Kidney glomerular epithelial cell (primary cell): Measurements from ENCODE around the gene PLXDC2.
"Not testable (repeated sequence)": the region's sequence is repeated elsewhere in the genome, so short reads cannot be mapped to it uniquely, and the experiment has no call there.

Experiments
- DNase-seq: peaks from one replicate; lab custom pipeline; 2025; lab: John Stamatoyannopoulos, UW

The PLXDC2 gene

DNA sequence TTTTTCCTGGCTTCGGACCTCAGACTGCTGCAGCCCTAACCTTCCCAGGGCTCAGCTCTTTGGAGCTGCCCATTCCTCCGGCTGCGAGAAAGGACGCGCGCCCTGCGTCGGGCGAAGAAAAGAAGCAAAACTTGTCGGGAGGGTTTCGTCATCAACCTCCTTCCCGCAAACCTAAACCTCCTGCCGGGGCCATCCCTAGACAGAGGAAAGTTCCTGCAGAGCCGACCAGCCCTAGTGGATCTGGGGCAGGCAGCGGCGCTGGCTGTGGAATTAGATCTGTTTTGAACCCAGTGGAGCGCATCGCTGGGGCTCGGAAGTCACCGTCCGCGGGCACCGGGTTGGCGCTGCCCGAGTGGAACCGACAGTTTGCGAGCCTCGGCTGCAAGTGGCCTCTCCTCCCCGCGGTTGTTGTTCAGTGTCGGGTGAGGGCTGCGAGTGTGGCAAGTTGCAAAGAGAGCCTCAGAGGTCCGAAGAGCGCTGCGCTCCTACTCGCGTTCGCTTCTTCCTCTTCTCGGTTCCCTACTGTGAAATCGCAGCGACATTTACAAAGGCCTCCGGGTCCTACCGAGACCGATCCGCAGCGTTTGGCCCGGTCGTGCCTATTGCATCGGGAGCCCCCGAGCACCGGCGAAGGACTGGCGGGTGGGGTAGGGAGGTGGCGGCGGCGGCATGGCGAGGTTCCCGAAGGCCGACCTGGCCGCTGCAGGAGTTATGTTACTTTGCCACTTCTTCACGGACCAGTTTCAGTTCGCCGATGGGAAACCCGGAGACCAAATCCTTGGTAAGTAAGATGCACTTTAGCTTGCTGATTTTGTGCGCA lies at the start of gene PLXDC2:
Gene PLXDC2, plus strand, starts transcription at position 22 of the 820 bp plus-strand sequence.
- peak; percentile 55 for DNase-seq

DNA sequence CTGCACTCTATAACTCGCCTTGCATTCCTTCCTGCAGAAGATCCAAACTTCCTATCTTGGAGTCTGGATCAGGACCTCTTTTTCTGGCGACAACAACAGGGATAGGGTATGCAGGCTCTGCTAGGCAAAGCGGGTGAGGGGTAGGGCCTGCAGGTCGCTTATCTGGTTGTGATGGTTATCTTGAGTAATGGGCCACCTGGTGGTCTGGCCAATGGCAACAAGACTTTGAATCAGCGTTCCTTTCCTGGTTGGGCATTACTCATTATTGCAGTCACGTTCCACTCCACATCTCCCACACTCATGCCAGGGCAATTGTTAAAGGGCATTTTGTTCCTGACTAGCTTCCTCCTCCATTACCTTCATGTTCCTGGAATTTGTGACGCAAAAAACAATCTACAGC lies 48.4 kb upstream of the PLXDC2 start:
- peak; percentile 3 for DNase-seq

DNA sequence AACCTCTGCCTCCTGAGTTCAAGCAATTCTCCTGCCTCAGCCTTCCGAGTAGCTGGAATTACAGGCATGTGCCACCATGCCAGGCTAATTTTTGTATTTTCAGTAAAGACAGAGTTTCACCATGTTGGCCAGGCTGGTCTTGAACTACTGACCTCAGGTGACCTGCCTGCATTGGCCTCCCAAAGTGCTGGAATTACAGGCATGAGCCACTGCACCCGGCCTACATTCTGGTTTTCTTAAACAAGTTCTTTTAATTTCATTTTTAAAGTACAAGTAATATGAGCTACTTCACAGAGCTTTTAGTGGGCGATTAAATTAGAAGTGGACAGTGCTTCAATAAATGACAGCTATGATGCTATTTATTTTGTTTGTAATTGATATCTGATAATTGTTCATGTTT lies 46.4 kb upstream of the PLXDC2 start:
- not testable (repeated sequence) for DNase-seq

DNA sequence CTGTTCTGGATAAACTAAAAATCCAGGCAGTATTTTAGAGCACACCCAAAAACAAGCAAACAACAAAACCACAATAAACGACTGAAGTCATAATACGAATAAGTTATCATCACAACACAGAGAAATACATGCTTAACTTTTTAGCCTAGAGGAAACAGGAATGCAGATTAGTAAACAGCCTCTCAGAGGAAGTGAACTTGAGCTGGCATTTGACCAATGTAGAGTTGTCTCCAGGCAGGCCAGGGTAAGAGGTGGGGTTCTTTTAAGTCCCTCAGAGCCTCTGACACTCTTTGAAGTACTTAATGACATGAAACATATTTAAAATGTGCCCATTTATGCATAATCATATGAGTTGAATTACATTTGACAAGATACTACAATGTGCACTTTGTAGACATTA lies 43.3 kb upstream of the PLXDC2 start:
- DNase-seq = no peak

DNA sequence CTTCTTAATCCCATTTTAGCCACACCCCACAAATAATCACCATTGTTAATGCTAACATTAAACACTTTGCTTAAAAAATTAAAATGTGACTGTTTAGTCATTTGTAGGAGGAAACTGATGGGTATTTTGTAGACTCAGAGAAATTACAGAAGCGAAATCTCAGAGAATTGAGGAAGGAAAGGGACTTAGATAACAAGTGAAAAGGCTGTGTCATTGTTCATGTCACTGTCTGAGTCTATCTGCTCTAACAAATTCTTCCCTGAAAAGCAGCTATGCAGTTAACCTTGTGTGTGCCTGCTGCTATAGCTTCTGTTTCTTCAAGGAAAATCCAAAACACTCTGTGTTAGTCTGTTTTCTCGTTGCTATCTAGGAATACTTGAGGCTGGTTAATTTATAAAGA lies 40.9 kb upstream of the PLXDC2 start:
- DNase-seq = no peak

DNA sequence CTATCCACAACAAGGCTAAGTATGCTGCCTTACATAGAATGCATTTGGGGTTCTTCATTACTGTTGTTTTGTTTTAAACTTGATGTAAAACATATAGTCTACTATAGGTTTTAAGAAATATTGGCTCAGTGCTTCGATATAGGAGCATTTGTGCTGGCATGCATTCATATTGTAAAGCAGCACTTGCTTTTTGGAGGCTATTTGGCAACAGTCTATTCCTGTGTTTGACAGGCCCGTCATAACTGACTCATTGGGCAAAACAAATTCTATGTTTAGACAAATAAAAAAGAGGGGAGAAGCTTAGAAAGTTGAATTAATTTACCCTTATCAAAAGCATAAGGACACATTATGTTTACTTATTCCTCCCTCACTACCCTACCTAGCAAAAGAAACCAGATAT lies 38.4 kb upstream of the PLXDC2 start:
- DNase-seq = no peak

DNA sequence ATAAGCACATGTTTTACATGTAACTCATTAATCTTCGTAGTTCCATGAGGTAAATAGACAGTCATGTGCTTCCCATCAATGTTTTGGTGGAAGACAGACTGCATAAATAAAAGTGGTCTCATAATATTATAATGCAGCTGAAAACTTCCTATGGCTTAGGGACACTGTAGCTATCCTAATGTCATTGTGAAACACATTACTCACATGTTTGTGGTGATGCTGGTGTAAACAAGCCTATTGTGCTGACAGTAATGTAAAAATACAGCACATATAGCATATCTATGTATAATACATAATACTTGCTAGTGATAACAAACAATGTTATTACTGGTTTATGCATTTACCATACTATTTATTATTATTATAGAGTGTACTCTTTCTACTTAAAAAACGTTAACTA lies 37.2 kb upstream of the PLXDC2 start:
- no peak for DNase-seq

DNA sequence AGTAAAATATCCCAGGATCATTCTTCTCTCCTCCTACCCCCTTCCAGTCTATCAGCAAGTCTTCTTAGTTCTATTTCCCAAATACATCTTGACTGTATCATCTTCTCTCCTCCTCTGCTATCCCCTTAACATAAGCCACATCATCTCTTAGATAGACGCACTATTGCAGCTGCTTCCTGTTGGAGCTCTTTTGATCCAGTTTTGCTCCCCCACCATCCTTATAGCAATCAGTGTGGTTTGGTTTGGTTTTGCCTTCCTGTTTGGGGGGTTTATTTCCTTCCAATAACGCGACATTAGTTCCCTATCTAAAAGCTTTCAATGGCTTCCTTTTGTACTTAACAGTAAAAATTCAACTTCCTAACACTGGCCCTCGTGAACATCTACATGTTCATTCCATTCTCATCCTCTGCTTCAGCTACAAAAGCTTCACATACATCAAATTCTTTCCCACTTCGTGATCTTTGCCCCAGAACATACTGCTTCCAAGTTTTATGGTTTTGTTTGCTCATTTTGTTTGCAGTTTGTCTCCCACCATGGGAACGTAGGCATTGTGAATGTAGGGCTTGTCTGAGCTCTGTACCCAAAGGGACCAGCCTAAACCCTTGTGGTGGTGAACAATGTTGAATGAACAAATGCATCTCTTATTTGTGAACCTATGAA lies 33.7 kb upstream of the PLXDC2 start:
- no peak for DNase-seq

DNA sequence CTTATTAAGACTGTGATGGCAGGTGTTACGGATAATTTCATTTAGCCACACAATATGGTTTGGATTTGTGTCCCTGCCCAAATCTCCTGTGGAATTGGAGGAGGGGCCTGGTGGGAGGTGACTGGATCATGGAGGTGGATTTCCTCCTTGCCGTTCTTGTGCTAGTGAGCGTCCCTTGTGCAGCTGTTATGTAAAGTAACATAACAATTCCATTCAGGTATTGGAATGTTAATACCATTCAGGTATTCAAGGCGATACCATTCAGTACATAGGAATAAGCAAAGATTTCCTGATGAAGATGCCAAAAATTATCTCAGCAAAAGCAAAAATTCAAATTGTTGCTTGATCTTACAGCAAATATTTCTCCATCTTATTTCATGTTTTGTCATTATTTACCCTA lies 32.5 kb upstream of the PLXDC2 start:
- DNase-seq = no peak

DNA sequence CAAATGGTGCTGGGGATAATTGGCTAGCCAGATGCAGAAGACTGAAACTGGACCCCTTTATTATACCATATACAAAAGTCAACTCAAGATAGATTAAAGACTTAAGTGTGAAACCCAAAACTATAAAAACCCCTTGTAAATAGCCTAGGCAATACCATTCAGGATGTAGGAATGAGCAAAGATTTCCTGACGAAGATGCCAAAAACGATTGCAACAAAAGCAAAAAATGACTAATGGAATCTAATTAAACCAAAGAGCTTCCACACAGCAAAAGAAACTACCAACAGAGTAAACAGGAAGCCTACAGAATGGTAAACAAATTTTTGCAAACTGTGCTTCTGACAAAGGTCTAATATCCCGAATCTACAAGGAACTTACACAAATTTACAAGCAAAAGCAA lies 30.9 kb upstream of the PLXDC2 start:
- no peak for DNase-seq

DNA sequence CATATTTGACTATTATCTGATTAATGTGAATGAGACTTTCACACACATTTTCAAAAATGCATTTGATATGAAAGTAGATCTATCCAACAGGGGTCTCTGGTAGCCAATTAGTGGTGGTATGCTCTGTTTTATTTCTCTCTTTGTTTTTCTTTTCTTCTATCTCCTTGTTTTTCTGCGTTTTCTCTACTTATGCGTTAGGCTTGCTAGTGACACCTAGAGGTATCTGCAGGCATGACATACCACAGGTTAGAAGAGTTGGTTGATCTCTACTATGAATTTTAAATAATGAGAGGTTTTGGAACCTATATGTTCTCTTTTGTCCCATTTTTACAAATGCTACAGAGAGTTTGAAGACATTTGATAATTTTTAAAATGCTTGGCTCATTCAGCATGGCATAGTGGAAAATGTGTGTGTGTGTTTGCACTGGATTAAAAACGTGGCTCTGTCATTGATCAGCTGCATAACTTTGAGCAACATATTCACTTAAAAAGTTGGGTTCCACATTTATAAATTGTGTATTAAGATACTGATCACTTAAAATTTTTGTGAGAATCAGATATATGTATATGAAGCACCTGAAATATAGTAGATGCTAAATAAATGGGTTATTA lies 28.1 kb upstream of the PLXDC2 start:
- peak; percentile 45 for DNase-seq

DNA sequence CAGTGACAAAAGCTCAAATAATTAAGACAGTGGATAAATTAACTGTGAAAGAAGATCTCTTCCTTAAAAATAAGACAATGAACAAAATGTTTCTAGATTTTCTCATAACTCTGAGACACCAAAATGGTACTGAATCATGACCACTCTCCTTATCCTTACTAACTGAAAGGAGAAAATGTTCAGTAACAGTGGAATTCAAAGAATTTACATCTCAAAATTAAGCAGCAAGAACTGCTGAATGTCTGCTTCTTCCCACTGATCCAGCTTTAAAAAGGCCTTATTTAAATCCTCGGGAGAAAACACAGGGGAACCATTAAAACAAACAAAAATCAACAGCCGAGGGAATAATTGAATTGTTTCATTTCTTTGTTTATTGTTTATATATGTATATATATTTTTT lies 27.3 kb upstream of the PLXDC2 start:
- no peak for DNase-seq

DNA sequence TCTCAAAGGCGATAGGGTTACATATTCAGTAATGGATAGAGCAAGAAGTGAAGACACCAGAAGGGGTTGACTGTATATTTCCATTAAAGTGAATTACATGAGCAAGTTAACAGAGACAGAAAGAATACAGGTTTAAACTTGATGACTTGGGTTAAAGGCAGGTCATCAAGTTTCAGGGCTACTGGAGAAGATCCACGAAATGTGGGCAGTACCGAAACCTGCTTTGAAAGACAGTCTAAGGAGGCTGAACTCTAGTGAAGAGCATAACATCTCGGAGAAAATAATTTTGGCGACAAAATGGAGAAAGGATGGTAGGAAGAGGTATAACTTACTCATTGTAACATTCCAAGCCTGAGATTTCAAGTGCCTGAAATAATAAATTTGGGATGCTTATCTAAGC lies 26.6 kb upstream of the PLXDC2 start:
- no peak for DNase-seq

DNA sequence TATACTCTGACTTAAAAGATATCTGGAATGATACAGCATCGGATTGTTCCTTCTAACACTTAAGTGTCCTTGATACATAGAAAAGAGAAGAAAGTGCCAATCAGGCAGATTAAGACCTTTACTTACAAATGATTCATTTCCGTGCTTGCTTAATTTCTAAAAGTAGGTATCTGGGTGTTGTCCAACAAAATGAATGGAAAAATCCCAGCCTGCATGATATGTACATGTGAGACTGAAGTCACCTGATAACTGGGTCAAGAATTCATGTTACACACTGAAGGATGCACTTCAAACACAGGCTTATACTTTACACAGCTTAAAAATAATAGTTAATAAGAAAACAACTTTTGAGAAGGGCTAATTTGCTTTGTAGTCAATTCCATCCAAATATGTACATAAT lies 25.2 kb upstream of the PLXDC2 start:
- DNase-seq = no peak

DNA sequence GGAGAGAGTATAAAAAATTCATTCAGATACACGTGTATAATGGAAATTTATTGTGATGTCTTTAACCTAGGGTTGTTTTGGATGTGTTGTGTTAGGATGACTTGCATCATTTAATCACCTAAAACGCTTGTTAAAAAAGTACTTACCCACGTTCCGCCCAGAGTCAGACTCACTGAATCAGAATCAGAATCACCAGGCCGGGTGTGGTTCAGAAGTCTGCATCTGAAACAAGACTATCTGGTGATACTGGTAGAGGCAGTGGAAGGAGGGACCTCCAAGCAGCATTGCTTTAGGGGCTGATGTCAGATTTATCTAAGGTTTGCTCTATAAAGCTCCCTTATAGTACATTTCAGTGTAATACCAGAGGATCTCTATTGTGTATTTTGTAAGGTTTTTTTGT lies 20.5 kb upstream of the PLXDC2 start:
- no peak for DNase-seq

DNA sequence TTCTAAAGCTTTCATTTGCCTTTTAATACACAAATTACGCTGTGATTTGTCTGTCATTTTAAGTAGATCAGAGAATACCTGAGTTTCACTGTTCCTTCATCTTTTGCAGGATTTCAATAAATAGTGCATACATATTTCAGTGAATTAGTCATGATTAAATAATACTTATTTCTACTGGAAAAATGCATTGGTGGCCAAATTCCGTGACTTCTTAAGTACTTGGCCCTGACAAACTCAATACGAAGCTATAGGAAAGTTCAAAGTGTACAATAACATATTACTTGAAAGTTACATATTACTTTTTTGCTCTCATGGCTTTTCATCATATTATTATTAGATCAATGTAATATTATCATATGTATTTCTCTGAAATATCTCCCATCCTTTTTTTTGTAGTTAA lies 16.1 kb upstream of the PLXDC2 start:
- DNase-seq = no peak

DNA sequence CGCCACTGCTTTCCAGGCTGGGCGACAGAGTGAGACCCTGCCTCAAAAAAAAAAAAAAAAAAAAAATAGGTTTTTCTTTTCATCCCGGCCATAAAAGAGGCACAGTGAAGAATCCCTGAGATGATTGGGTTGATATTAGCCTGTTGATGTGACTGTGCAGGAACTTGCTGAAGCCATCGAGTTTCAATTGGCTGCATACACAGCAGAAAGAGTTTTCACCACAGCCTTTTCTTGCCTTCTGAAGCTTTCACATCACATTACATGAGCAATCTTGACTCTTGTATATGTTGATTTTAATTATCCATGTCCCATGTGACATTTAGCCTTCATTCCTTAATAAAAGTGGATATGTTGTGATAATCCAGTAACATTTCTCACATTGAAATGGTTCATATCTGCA lies 14.9 kb upstream of the PLXDC2 start:
- DNase-seq = no peak

DNA sequence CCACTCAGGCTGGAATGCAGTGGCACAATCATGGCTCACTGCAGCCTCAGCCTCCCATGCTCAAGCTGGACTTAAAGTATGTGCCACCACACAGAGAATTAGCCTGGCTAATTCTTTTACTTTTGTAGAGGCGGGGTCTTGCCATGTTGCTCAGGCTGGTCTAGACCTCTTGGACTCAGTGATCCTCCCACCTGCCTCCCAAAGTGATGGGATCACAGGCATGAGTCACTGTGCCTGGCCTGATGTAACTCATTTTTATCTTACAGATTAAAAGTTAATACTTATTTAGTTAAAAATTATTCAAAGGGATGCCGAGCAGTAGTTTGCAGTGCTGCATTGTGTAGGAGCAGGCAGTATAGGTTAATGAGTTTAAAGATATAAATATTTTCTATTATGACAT lies 12.6 kb upstream of the PLXDC2 start:
- peak; percentile 42 for DNase-seq

DNA sequence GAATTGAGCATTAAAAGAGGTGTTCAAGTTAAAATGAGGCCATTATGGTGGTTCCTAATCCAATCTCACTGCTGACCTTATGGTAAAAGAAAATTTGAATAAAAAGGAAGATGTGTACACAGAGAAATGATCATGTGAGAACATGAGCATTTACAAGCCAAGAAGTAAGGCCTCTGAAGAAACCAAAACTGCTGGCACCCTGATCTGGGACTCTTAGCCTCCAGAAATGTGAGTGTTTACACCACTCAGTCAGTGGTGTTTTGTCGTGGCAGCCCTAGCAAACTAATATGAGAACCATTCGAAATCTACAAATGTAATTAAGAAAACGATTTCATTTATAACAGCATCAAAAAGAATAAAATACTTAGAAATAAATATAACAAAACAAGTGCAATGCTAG lies 6.8 kb upstream of the PLXDC2 start:
- DNase-seq = no peak

DNA sequence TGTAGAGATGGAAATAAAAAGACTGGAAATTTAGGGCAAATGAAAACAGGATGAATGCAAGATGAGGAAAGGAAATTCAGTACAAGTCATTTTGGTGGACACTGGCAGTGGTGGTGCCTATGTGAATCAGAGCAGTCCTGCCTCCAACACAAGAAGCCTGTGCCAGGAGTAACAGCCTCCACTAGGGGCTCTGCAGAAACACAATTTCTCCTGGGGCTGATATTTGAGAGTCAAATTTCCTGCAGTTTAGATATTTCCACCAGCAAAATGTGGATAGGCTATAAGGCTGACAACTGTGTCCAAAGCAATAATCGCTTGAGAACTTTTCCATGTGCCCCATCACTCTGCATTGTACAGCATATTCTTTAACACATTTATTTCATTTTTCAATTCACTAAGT lies 4.7 kb upstream of the PLXDC2 start:
- peak; percentile 29 for DNase-seq

DNA sequence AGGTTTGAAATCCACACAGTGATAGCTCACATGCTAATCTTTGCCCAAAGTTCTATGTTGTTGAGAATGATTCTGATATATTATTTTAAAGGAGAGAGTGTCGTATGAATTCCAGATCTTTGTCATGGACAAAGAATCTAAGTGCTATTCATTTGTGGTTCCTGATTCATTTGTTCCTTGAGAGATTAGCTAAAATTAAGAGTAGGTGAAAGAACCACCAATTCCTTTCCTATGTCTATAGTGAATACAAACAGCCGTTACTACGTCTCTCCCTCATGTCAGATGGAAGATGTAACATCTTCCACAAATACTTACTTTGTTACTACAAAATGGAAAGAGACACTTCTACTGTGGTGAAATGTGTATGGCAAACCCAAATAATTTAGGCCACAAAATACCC lies 3.3 kb upstream of the PLXDC2 start:
- DNase-seq = no peak

DNA sequence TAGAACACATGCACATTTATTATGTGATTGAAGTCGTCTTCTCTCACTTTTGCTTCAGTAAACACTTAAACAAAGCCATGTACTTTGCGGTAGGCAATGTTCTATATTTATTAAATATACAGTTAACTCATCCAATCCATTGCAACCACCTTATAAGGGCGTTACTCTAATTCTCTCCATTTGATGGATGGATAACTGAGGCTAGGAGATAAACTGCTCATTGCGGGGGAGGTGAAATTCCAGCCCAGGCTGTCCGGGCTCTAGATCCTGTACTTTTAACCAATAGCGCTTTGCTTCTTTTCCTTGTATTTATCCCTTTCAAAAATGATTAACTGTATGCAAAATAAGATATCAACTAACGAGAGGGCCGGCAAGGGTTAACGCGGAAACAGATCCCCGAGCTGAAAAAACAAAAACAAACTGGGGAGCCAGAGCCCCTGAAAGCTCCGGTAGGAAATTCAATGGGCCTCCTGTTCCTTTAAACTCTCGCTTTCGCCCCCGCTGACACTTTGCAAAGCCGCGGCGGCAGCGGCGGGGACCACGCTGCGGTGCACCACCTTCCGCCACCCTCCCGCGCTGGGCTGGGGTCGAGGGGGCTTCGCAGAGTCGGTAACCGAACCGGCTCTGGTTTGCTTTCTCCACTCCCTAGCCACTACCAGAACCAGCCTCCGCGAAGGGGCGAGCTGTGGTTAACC lies 1.0 kb upstream of the PLXDC2 start:
- DNase-seq = peak; percentile 52
